ENCODE data around the gene UGT1A10.
"Not testable (repeated sequence)": the region's sequence is repeated elsewhere in the genome, so short reads cannot be mapped to it uniquely, and the experiment has no call there.

UGT1A10 gene

DNA sequence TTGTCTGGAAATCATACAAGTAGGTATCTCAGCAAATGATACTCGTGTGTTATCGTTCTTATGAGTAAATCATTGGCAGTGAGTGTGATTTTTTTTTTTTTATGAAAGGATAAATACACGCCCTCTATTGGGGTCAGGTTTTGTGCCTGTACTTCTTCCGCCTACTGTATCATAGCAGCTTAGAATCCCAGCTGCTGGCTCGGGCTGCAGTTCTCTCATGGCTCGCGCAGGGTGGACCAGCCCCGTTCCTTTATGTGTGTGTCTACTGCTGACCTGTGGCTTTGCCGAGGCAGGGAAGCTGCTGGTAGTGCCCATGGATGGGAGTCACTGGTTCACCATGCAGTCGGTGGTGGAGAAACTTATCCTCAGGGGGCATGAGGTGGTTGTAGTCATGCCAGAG, at the start of gene UGT1A10:
Gene UGT1A10, plus strand, starts transcription at position 143 of the 400 bp plus-strand sequence. Its CDS starts 75 bp downstream, at position 218.
- DNase-seq = not testable (repeated sequence)

DNA sequence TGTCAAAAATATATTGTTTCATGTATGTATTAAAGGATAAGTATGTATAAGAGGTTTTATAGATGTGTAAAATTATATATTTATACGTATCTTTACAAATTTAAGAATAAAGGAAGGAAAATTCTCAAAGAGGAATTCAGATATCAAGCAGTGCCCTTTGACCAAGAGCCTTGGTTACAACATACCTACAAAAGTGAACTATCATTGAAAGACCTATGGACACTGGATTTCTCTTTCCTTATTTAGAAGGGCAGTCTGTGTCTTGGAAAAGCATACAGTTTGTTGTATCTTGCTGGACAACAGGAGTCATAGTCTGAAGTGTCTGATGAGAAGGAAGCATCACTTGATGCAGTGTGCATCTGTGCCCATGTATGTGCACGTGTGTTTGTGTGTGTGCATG, 47.8 kb upstream of the UGT1A10 start:
- no peak for DNase-seq

DNA sequence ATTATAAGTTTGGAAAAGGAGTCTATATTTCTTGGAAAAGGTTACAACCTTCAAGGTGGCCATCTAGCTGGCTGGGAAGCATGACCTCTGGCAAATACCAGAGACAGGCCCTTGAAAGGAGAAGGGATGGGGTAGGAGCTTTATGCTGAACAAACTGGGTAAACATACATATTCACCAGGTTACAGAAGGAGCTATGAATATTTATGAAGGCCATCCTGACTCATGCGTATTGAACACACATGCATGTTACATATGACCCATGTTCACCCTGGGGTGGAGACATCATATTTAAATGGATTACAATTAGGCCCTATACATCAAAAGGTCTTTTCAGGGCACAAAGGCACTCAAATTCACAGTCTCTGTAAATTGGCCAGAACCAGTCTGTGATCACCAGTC, 43.5 kb upstream of the UGT1A10 start:
- not testable (repeated sequence) for DNase-seq

DNA sequence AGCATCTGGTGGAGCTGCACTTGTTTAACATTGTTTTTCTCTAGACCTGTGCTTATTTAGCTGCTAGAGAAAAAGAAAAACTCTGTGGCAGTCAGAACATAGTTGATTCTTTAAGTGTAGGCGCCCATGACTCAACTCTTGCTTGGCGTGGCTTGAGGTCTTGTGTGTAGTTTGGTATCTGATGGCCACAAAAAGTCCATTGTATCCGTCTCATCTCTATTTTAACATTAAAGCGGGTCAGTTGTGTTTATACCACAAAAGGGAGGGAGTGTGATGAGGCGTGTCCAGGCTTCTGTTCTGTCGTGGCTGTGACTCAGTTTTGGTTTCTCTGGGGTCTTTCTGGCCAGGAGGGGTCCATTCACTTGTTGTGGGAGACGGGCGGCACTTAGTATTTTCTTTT, 43.0 kb upstream of the UGT1A10 start:
- no peak for DNase-seq

DNA sequence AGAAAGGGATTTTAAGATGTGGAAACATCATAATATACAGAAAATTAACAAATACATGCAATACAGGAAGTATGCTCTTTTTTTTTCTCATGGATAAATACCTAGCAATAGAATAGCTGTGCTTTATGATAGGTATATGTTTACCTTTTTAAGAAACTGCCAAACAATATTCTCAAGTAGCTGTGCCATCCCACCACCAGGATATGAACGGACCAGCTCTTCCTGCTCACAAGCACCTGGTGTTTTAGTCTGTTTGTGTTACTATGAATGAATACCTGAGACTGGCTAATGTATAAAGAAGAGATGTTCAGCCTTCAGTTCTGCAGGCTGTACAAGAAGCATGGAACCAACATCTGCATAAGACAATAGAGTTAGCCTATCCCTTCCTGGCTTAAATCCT, 38.7 kb upstream of the UGT1A10 start:
- no peak for DNase-seq

DNA sequence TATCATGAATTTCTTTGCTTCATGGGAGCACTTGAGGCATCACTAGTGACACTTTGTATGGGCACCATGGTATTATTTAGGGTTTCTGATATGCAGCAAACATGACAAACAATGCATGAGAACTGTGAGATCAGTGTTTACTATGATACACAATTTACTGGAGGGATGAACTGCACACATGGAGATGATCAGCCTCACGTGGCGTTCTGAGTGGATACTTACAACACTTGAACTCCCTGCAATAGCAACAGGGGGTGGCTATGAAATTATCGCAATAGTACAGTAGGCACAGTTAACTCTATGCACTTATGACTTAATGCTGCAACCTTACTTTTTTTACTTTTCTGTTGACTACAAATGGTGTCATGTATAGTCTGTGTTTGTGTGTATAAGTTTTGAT, 37.3 kb upstream of the UGT1A10 start:
- DNase-seq = no peak

DNA sequence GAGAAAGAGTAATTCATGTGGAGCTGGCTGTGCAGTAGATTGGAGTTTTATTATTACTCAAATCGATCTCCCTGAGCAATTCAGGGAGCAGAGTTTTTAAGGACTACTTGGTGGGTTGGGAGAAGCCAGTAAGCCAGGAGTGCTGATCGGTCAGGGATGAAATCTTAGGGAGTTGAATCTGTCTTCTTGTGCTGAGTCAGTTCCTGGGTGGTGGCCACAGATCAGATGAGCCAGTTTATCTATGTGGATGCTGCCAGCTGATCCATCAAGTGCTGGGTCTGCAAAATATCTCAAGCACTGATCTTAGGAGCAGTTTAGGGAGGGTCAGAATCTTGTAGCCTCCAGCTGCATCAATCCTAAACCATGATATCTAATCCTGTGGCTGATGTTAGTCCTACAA, 35.9 kb upstream of the UGT1A10 start:
- no peak for DNase-seq

DNA sequence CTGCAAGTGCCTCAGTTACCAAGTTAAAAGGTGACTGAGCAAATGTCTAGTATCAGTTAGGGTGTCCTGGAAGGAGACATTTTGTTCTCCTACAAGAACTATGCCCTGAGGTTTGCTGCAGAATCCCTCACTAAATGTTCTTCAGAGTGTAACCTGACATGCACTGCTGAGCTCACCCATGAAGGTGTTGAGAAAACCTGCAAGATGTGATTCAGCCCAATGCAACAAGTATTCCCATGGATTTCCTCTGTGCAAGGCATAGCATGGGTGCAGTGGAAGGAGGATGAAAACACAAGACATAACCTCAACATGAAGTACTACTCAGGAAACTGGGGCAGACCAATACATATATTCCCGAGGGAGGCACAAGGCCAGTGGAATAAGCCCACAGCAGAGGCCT, 34.2 kb upstream of the UGT1A10 start:
- no peak for DNase-seq

DNA sequence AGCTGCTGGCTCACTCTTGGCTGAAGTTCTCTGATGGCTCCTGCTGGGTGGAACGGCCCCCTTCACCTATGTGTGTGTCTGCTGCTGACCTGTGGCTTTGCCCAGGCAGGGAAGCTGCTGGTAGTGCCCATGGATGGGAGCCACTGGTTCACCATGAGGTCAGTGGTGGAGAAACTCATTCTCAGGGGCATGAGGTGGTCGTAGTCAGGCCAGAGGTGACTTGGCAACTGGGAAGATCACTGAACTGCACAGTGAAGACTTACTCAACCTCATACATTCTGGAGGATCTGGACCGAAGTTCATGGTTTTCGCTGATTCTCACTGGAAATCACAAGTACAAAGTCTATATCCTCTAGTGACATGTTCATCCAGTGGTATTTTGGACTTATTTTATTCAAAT, 32.7 kb upstream of the UGT1A10 start:
- no peak for DNase-seq

DNA sequence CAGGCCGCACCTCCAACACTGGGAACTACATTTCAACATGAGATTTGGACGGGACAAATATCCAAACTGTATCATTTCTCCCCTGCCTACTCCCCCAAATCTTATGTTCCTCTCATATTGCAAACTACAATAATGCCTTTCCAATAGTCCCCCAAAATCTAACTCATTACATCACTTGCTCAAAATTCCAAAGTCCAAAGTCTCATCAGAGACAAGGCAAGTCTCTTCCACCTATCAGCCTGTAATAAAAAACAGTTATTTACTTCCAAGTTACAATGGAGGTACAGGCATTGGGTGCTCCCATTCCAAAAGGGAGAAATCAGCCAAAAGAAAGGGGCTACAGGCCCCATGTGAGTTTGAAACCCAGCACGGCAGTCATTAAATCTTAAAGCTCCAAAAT, 31.4 kb upstream of the UGT1A10 start:
- DNase-seq = no peak

DNA sequence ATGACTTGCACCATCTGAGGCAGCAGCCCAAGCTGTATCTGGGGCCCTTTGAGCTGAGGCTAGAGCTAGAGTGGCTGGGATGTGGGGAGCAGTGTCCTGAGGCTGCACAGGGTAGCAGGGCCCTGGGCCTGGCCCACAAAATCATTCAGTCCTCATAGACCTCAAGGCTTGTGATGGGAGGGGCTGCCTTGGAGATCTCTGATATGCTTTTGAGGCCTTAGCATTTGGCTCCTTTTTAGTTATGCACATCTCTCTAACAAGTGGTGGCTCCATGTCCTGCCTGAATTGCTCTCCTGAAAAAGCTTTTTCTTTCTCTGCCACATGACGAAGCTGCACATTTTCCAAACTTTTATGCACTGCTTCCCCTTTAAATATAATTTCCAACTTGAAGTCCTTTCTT, 30.6 kb upstream of the UGT1A10 start:
- DNase-seq = no peak

DNA sequence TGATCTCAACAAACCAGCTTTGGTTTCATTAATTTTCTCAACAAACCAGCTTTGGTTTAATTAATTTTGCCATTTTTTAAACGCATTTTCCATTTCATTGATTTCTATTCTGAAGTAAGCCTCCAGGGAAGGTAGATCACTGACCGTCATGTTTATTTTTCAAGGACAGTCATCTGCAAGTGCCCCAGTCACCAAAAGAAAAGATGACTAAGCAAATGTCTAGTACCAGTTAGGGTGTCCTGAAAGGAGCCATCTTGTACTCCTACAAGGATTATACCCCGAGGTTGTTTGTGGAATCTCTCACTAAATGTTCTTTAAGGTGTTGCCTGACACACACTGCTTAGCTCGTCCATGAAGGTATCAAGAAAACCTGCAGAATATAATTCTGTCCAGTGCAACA, 25.0 kb upstream of the UGT1A10 start:
- DNase-seq = no peak

DNA sequence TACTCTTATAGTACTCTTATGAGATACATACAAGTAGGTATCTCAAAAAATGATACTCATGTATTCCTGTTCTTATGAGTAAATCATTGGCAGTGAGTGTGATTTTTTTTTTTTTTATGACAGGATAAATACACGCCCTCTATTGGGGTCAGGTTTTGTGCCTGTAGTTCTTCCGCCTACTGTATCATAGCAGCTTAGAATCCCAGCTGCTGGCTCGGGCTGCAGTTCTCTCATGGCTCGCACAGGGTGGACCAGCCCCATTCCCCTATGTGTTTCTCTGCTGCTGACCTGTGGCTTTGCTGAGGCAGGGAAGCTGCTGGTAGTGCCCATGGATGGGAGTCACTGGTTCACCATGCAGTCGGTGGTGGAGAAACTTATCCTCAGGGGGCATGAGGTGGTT, 18.8 kb upstream of the UGT1A10 start, which contains the start of gene UGT1A8:
Gene UGT1A8, plus strand, starts transcription at position 158 of the 400 bp plus-strand sequence. Its CDS starts 75 bp downstream, at position 233.
- not testable (repeated sequence) for DNase-seq

DNA sequence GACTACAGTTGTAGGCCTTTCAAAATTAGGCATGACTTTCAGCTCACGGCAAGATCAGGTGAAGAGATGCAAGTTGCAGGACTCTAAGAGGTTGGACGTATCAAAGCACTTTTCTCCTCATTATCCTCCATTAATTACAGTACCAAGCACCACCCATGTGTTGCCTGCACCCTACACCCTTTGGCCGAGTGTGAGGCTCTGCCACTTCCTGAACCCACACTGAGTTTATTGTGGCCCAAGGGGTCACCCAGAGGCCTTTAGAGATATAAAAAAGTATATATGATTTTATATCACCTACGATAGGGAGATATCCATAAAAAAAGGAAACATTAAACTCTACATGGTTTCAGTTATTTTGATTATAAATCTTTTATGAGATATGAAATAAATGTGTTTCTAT, 16.0 kb upstream of the UGT1A10 start:
- DNase-seq = no peak

DNA sequence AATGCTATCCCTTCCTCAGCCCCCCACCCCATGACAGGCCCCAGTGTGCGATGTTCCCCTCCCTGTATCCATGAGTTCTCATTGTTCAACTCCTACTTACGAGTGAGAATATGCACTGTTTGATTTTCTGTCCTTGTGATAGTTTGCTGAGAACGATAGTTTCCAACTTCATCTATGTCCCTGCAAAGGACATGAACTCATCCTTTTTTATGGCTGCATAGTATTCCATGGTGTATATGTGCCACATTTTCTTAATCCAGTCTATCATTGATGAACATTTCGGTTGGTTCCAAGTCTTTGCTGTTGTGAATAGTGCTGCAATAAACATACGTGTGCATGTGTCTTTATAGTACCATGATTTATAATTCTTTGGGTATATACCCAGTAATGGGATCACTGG, 14.4 kb upstream of the UGT1A10 start:
- DNase-seq = not testable (repeated sequence)

DNA sequence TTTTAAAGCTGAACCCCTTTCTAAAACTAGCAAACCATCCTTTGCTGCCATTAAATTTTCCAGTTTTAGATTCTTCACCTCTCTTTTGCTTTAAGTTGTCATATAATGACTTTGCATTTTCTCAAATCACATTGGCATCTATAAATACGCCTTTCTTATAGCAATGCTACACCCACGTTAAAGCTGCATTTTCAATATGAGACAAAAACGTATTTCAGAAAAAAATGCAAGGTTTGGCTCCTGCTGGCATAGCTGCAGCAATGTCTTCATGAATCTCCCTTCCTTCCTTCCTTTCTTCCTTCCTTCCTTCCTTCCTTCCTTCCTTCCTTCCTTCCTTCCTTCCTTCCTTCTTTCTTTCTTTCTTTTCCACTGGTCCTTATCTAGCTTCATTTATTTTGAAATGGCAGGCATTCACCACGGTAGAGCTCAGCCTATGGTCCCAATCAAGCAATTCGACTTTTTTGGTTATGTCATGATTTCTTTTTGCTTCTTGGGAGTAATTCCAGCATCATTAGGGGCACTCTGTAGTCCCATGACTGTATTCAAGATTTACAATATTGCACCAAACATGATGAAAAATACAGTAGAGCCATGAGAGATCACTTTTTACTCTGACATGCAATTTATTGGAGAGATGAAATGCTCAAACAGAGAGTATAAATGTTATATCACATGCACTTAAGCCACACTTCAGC, 8.8 kb upstream of the UGT1A10 start:
- no peak for DNase-seq

DNA sequence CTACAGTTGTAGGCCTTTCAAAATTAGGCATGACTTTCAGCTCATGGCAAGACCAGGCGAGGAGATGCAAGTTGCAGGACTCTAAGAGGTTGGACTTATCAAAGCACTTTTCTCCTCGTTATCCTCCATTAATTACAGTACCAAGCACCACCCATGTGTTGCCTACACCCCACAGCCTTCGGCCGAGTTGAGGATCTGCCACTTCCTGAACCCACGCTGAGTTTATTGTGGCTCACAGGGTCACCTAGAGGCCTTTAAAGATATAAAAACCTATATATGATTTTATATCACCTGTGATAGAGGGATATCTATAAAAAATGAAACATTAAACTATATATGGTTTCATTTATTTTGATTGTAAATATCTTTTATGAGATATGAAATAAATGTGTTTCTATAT, 2.6 kb downstream of the UGT1A10 start:
- DNase-seq = no peak

DNA sequence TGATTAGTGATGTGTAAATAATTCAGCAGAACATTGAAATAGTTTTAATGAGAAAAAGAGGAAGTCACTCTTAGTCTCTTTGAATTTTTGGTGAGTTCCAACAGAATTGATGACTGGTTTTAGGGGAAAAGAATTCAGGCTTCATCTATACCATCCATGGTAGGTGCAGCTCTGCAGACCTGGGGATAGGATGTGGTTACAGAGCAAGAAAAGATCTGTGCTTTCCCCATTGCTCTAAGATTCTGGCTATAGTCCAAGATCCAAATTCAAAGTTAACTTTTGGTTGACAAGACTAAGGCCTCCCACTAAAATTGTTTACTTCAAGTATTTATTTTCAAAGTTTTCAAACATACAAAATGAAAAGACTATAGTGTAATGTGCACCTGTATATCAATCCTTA, 3.6 kb downstream of the UGT1A10 start:
- no peak for DNase-seq

DNA sequence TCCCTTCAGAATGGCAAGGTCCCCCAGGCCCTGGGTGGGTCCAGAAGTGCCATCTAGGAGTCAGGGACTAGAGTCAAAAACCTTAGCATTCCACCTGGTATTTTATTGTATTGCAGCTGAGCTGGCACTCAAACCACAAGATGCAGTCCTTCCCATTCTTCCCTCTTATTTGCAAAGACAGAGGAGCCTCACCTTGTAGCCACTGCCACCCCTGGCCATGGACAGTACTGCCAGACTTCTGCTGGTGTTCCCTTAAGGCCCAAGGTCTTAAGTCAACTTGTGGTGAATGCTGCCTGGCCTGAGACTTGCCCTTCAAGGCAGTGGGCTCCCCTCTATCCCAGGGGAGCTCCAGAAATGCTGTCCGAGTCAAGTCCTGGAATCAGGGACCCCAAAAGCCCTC, 6.9 kb downstream of the UGT1A10 start:
- DNase-seq = no peak

DNA sequence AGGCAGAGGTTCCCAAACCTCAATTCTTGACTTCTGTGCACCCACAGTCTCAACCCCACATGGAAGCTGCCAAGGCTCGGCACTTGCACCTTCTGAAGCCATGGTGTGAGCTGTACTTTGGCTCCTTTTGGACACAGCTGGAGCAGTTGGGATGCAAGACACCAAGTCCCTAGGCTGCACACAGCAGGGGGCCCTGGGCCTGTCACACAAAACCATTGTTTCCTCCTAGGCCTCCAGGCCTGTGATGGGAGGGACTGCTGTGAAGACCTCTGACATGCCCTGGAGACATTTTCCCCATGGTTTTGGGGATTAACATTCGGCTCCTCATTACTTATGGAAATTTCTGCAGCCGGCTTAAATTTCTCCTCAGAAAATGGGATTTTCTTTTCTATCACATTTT, 9.8 kb downstream of the UGT1A10 start:
- DNase-seq = not testable (repeated sequence)

DNA sequence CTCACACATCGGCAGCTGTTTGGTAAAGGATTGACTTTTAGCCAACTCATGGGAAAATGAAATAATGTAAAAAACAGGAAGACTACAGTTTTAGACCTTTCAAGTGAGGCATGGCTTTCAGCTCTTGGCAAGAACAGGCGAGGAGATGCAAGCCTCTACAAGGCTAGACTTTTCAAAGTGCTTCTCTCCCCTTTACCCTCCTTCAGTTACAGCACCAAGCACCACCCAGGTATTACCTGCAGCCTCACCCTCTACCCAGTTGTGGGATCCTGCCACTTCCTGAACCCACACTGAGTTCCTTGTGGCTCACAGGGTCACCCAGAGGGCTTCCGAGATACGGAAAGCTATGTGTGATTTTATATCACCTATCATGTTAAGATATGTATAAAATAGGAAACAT, 14.7 kb downstream of the UGT1A10 start:
- no peak for DNase-seq

DNA sequence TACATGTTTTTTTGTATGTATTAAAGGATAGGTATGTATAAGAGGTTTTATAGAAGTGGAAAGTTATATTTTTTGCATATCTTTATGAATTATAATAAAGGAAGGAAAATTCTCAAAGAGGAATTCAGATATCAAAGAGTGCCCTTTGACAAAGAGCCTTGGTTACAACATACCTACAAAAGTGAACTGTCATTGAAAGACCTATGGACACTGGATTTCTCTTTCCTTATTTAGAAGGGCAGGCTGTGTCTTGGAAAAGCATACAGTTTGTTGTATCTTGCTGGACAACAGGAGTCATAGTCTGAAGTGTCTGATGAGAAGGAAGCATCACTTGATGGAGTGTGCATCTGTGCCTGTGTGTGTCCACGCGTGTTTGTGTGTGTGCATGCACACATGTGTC, 15.2 kb downstream of the UGT1A10 start:
- DNase-seq = no peak

DNA sequence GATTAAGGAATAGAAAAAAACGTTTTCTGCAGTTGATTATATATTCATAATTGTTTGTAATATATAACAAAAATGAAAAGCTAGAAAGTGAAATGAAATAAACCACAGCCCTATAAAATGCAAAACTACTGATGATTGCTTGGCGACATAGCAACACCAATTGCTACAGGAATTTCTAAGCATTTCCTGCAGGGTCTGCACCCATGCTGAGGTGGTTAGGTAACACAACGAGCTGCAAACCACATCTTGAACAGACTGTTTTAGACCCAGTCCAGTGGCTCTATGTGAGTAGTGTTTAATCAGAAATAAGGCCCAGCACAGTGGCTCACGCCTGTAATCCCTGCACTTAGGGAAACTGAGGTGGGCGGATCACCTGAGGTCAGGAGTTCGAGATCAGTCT, 18.3 kb downstream of the UGT1A10 start:
- DNase-seq = no peak

DNA sequence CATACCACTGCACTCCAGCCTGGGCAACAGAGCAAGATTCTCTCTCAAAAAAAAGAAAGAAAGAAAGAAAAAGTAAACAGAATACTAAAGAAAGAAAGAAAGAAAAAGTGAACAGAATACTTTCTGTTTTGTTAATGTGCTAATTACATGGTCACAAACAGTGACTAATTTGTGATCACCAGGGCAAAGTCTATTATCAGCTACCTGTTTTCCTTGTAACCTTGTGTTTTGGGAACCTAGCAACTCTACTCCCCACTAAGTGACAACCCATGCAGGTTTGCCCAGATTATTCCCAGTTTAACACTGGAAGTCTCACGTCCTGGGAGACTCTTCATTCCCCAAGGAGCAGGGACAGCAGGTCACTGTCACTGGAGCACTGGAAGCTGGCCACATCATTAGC, 18.8 kb downstream of the UGT1A10 start:
- no peak for DNase-seq

DNA sequence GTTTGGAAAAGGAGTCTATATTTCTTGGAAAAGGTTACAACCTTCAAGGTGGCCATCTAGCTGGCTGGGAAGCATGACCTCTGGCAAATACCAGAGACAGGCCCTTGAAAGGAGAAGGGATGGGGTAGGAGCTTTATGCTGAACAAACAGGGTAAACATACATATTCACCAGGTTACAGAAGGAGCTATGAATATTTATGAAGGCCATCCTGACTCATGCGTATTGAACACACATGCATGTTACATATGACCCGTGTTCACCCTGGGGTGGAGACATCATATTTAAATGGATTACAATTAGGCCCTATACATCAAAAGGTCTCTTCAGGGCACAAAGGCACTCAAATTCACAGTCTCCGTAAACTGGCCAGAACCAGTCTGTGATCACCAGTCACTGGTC, 19.7 kb downstream of the UGT1A10 start:
- not testable (repeated sequence) for DNase-seq

Measured in stimulated activated CD4-positive, alpha-beta T cell treated with anti-CD3 and anti-CD28 coated beads, Interleukin-2, amount 100 ng/mL, for 48 hours (primary cell).